Stimulated activated CD4-positive, alpha-beta T cell treated with anti-CD3 and anti-CD28 coated beads, Interleukin-1b, Interleukin-23, amount 100 ng/mL, for 48 hours (primary cell): ENCODE results near the gene IGF1.
"Not testable (repeated sequence)": the region's sequence is repeated elsewhere in the genome, so short reads cannot be mapped to it uniquely, and the experiment has no call there.

Experiments
- DNase-seq: peaks from one replicate; pipeline ENCODE4 v3.0.0-alpha.2; 2020

IGF1 gene

GRCh38 chr12:102376181-102376747 is 104.1 kb downstream of the IGF1 start:
- DNase-seq: no peak

DNA sequence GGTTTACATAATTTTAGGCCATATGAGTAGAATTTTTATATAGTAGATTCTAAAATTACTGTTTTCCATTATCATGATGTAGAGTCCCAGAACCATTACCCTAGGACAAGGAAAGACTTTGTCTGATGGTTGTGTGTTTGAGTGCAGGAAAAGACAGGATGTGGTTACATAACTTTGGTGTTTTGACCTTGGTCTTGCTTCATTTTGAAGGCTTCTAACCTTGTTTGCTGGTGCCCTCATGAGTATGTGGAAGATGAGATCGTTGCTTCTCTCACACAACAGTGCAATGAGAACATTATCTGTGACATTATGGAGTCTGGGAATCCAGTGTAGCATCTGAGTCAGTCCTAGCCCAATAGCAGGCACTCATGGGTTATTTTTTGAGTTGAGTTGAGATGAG is 106.2 kb downstream of the IGF1 start:
- DNase-seq: no peak

GRCh38 chr12:102372087-102372486 is 108.3 kb downstream of the IGF1 start:
- DNase-seq: no peak

- DNase-seq: peak; percentile 8
Measured at GRCh38 chr12:102371165-102371564, 109.2 kb downstream of the IGF1 start.

DNA sequence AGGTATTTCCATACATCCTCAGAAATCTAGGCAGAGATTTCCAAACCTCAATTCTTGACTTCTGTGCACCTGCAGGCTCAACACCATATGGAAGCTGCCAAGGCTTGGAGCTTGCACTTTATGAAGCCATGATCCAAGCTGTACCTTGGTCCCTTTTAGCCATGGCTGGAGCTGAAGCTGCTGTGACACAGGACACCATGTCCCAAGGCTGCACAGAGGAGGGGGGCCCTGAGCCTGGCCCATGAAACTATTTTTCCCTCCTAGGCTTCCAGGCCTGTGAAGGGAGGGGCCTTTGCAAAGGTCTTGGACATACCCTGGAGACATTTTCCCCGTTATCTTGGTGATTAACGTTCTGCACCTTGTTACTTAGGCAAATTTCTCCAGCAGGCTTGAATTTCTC is 110.5 kb downstream of the IGF1 start:
- DNase-seq: no peak

GRCh38 chr12:102365365-102365764 is 115.0 kb downstream of the IGF1 start:
- no peak for DNase-seq

GRCh38 chr12:102364709-102365108 is 115.7 kb downstream of the IGF1 start:
- DNase-seq: no peak

DNA sequence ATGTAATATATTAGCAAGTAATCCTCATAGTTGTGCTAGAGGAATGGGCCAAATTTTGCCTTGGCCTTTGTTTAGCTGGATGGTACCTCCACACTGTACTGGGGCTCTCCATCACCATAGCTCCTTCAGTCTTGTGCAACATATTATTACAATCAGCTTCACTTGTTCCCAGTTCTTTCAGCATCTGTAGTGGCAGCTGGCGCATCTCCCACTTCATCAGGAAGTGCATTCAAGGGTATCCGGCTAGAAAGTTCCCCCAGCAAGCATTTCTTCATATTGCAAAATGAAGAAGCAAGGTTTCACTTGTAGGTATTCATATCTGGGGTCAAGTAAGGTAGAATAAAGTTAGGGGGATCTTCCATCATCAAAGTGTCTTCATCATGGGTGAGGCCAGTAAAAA is 123.7 kb downstream of the IGF1 start:
- DNase-seq: no peak

DNA sequence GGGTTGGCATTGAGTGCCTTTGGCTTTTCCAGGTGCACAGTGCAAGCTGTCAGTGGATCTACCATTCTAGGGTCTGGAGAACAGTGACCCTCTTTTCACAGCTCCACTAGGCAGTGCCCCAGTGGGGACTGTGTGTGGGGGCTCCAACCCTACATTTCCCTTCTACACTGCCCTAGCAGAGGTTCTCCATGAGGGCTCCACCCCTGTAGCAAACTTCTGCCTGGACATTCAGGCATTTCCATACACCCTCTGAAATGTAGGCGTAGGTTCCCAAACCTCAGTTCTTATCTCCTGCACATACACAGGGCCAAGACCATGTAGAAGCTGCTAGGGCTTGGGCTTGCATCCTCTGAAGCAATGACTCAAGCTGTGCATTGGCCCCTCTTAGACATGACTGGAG is 126.1 kb downstream of the IGF1 start:
- not testable (repeated sequence) for DNase-seq

- no peak for DNase-seq
Measured at GRCh38 chr12:102351322-102351721, 129.0 kb downstream of the IGF1 start.

- DNase-seq: no peak
Measured at GRCh38 chr12:102350070-102350469, 130.3 kb downstream of the IGF1 start.

GRCh38 chr12:102349079-102349478 is 131.3 kb downstream of the IGF1 start:
- DNase-seq: no peak

- DNase-seq: no peak
Measured at GRCh38 chr12:102347811-102348210, 132.6 kb downstream of the IGF1 start.
